Dermis lymphatic vessel endothelial cell (primary cell): ENCODE data around the gene TMEM185B. TPM values are rescaled to one million over a fixed set of nuclear protein-coding genes. Genes with fewer than 3 reads are reported as not detected.

Experiments
- total RNA-seq: library from RNA; depleted of rRNA; stranded (reverse); fragments of >200 nt; gene quantifications from 2 replicates; pipeline ENCODE4 v1.2.1, GENCODE V29; 2014

The TMEM185B gene
- total RNA-seq, result 23.3 and 28.5 TPM in 2 replicates

GRCh38 chr2:120223034-120223912 lies at the start of gene TMEM185B:
Gene TMEM185B, minus strand, starts transcription at chr2:120223400. Its CDS starts 424 bp downstream, at chr2:120222976.

GRCh38 chr2:120252225-120253020 lies 29.2 kb upstream of the TMEM185B start, which contains the start of gene RALB:
Gene RALB, plus strand, starts transcription at chr2:120252852. Its CDS starts 25,813 bp downstream, at chr2:120278665.

Other genes starting within 250 kb of the TMEM185B start
- 16.6 and 22.8 TPM in 2 replicates for gene EPB41L5, start 210.3 kb downstream of the TMEM185B start, total RNA-seq
- gene RALB, start 29.5 kb upstream of the TMEM185B start, total RNA-seq, result 166 and 294 TPM in 2 replicates
- gene INHBB, start 122.7 kb upstream of the TMEM185B start, total RNA-seq, result 32.1 and 32.7 TPM in 2 replicates